K562 (cell line): ENCODE measurements around the gene CTU1. TPM values are rescaled to one million over a fixed set of nuclear protein-coding genes. Genes with fewer than 3 reads are reported as not detected.

Experiments
- CUX1 ChIP-seq: fragments of 200-800 bp; sonication (Bioruptor generic); IDR thresholded peaks from 2 replicates; pipeline ENCODE4 v1.6.1; 2016; ENCODE audit warnings: missing genetic modification characterization, missing compliant biosample characterization
- ELK3 ChIP-seq: fragments of 450-650 bp; formaldehyde crosslinking; IDR thresholded peaks from 2 replicates; pipeline ENCODE4 v1.4.0; 2020; ENCODE audit warnings: mild to moderate bottlenecking
- ETV1 ChIP-seq: fragments of 450-650 bp; conservative IDR thresholded peaks from 2 replicates; pipeline ENCODE4 v1.6.1; 2016; ENCODE audit warnings: missing genetic modification characterization, control low read depth, low read depth, missing compliant biosample characterization
- IRF1 ChIP-seq: sonication (generic); formaldehyde crosslinking; IDR thresholded peaks from 2 replicates; pipeline ENCODE4 v1.8.0; 2022; ENCODE audit warnings: missing genetic modification reagents, mild to moderate bottlenecking, borderline replicate concordance
- L3MBTL2 ChIP-seq: fragments of 450-650 bp; IDR thresholded peaks from 2 replicates; pipeline ENCODE4 v1.6.1; 2016; ENCODE audit warnings: mild to moderate bottlenecking, moderate library complexity
- MAZ ChIP-seq, 2 experiments: fragments of 450-650 bp in 1 of 2; sonication (generic) in 1 of 2; formaldehyde crosslinking; IDR thresholded peaks in 1 of 2; conservative IDR thresholded peaks in 1 of 2; 2 replicates each; pipeline versions ENCODE4 v1.4.0 to v1.5.0; 2020; ENCODE audit warnings: mild to moderate bottlenecking in 1 of 2, missing genetic modification reagents in 1 of 2
- PHB2 ChIP-seq: fragments of 450-650 bp; IDR thresholded peaks from 2 replicates; pipeline ENCODE4 v1.6.1; 2017; ENCODE audit warnings: low read depth
- SREBF2 ChIP-seq: sonication (generic); formaldehyde crosslinking; IDR thresholded peaks from 2 replicates; pipeline ENCODE4 v1.4.0; 2020; ENCODE audit warnings: mild to moderate bottlenecking, missing genetic modification reagents
- ZBTB7A ChIP-seq: IDR thresholded peaks from 2 replicates; pipeline ENCODE4 v1.6.1; 2011; ENCODE audit warnings: low read depth, mild to moderate bottlenecking, low read length, moderate library complexity, borderline replicate concordance; ENCODE audit not compliant: control insufficient read depth
- ZNF3 ChIP-seq: fragments of 250-450 bp; sonication (Bioruptor Pico); IDR thresholded peaks from 2 replicates; pipeline ENCODE4 v1.5.0; 2021; ENCODE audit warnings: mild to moderate bottlenecking, moderate library complexity
- polyA plus RNA-seq, 8 experiments: library from polyadenylated mRNA; depleted of rRNA in 4 of 8; stranded (reverse) in 5 of 8; unstranded in 3 of 8; fragments of >200 nt; fragmentation: Nextera tagmentation in 2 of 8; fragmentation: Illumina TruSeq in 1 of 8; extraction: Ambion mirVana in 2 of 8; extraction: Trizol in 1 of 8; gene quantifications; 2 replicates each; pipeline versions ENCODE4 v1.2.1 to v1.2.3, GENCODE V29; 2011 to 2014; ENCODE audit warnings: inconsistent platforms in 1 of 8, missing spikeins in 1 of 8
- total RNA-seq, 7 experiments: library from RNA; depleted of rRNA in 6 of 7; stranded (reverse); fragments of >200 nt in 6 of 7; fragmentation: Illumina TruSeq in 2 of 7; extraction: Trizol in 2 of 7; gene quantifications; 2 replicates each; pipeline versions ENCODE4 v1.2.1 to v1.2.3, GENCODE V29; 2011 to 2021; ENCODE audit warnings: low replicate concordance in 1 of 7
- TF ChIP-seq, protein P1 (sequence below), 2 experiments: fragments of 450-650 bp; IDR thresholded peaks; 2 replicates each; pipeline ENCODE4 v1.6.1; 2016; ENCODE audit warnings: mild to moderate bottlenecking in 2 of 2, borderline replicate concordance in 1 of 2, low read depth in 1 of 2, moderate library complexity in 1 of 2

The CTU1 gene
- total and polyA plus RNA-seq, 9 of the 15 experiments (the other 6 are each of a cell fraction or from before 2014, with no cell fraction given), result 0.03 to 18.4 (median 2.3) TPM; not detected in 1

DNA sequence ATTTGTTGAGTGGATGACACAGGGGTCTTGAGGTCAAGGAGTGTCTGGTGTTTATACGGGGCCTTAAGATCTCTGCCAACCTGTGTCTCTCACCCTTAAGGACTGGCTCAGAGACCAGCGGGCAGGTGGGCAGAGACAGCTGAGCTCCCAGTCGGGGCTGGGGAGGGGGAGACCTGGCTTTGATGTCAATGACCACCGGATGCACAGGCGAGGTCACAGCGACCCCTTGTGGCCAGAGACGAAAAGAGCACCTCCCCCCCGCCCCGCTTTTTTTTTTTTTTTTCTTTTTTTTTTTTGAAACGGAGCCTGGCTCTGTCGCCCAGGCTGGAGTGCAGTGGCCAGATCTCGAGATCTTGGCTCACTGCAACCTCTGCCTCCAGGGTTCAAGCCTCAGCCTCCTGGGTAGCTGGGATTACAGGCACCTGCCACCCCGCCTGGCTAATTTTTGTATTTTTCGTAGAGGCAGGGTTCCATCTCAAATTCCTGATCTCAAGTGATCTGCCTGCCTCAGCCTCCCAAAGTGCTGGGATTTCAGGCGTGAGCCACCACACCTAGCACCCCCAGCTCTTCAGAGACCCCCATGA, 13.4 kb downstream of the CTU1 start (continued):
- no peak for TF ChIP-seq CUX1
- peak; percentile 46; the same call in 1 of the 2 replicates for TF ChIP-seq ZBTB7A
- TF ChIP-seq PHB2, result no peak
- TF ChIP-seq ETV1, result peak; percentile 30
- 0 out of 2 replicates have a peak, but pooled peaks have one; percentile 15 for TF ChIP-seq L3MBTL2
- peak in 1 of 2 experiments; percentile 53; a peak in 1 of 4 replicates for TF ChIP-seq MAZ (CRISPR knock-in tag; conservative IDR thresholded peaks at IDR 0.05 in 1 of 2, IDR thresholded peaks at IDR 0.05 in 1 of 2)
- no peak for TF ChIP-seq ZNF3 (CRISPR knock-in tag)
- TF ChIP-seq, protein P1, sequence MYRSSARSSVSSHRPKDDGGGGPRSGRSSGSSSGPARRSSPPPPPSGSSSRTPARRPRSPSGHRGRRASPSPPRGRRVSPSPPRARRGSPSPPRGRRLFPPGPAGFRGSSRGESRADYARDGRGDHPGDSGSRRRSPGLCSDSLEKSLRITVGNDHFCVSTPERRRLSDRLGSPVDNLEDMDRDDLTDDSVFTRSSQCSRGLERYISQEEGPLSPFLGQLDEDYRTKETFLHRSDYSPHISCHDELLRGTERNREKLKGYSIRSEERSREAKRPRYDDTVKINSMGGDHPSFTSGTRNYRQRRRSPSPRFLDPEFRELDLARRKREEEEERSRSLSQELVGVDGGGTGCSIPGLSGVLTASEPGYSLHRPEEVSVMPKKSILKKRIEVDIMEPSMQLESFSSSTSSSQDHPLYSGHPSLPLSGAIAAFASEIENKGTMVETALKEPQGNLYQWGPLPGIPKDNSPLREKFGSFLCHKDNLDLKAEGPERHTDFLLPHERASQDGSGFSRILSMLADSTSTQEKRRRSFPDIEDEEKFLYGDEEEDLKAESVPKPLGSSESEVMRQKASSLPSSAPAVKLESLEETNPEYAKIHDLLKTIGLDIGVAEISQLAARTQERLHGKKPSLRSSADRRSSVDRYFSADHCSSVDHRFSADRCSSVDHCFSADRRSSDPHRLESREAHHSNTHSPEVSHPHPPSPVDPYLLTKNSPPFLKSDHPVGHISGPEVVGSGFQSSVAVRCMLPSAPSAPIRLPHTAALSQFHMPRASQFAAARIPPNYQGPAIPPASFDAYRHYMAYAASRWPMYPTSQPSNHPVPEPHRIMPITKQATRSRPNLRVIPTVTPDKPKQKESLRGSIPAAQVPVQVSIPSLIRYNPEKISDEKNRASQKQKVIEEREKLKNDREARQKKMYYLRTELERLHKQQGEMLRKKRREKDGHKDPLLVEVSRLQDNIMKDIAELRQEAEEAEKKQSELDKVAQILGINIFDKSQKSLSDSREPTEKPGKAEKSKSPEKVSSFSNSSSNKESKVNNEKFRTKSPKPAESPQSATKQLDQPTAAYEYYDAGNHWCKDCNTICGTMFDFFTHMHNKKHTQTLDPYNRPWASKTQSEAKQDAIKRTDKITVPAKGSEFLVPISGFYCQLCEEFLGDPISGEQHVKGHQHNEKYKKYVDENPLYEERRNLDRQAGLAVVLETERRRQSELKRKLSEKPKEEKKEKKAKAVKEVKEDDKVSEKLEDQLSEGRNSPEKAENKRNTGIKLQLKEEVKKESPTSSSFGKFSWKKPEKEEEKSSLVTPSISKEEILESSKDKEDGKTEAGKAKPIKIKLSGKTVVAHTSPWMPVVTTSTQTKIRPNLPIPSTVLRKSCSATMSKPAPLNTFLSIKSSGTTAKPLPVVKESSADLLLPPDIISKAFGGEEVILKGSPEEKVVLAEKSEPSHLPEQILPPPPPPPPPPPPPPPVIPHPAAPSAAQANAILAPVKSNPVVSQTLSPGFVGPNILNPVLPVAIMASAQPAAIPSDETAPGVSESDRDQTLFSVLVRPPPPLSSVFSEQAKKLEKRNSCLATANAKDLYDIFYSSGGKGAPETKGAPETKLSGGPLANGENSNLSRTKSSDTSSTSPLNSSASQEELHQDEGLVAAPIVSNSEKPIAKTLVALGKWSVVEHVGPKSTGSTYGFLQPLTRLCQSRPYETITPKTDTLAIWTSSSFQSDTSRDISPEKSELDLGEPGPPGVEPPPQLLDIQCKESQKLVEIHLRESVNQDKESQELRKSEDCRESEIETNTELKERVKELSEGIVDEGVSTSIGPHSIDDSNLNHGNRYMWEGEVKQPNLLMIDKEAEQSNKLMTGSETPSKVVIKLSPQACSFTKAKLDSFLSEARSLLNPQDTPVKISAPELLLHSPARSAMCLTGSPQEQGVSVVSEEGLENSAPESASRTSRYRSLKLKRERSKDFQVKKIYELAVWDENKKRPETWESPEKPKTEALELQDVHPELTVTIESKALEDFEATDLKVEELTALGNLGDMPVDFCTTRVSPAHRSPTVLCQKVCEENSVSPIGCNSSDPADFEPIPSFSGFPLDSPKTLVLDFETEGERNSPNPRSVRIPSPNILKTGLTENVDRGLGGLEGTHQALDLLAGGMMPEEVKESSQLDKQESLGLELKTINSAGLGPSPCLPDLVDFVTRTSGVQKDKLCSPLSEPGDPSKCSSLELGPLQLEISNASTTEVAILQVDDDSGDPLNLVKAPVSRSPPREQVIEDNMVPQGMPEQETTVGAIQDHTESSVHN (IDR thresholded peaks at IDR 0.05; ENCODE audit: borderline replicate concordance in 1 of 2, low read depth in 1 of 2), result no peak
- no peak for TF ChIP-seq IRF1 (CRISPR knock-in tag)
- no peak for TF ChIP-seq SREBF2 (CRISPR knock-in tag)
- no peak for TF ChIP-seq ELK3 (CRISPR knock-in tag)
